ENCODE data around the gene CT45A1. TPM values are rescaled to one million over a fixed set of nuclear protein-coding genes. Genes with fewer than 3 reads are reported as not detected.
"Not testable (repeated sequence)": the region's sequence is repeated elsewhere in the genome, so short reads cannot be mapped to it uniquely, and the experiment has no call there.

The CT45A1 gene
- total RNA-seq, 1 donor from 2014 or later: not detected

DNA sequence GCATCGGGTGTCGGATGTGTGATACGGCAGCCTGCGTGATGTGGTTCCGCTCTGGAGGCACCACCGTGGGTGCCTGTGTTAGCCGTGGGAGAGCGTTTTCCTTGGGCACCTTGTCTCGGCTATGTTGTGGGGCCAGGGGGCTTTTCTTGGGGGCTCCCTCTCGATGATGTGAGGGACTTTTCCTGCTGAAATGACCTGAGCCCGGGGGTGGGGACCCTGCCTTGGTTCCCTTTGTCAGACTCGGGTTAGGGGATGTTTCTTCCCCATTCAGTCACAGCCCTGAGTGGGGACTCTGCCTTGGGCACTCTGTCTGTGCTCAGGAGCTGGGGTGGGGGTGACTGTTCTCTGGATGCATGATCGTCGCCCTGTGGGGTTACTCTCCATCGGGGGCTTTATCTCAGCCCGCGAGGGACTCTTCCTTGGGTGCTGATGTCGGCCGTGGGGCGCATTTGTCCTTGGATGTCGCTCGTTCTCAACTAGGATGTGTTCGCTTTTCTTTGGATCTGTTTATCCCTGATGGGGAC, 27.8 kb downstream of the CT45A1 start:
- Mint-ChIP-seq H3K4me1 (peaks cover 5% of the 10 kb centered on the region), H3K27ac (no peak overlapping the region), H3K9me3 (no peaks in the 10 kb centered on the region), H3K36me3 (ENCODE audit: low read depth) (no peaks in the 10 kb centered on the region), H3K4me3 (no peak overlapping the region), H3K27me3 (no peaks in the 10 kb centered on the region)
- ChIA-PET CTCF (no interaction called here), POLR2A (no interaction called here)
- no peak for ATAC-seq (ENCODE audit: low read depth)
- no peak for TF ChIP-seq CTCF (IDR thresholded peaks at IDR 0.05)
- no peak for DNase-seq
- intact Hi-C loops (cut with micrococcal nuclease): no loop called here

- H3K27me3 Mint-ChIP-seq; ATAC-seq (ENCODE audit: low read depth); H3K27ac Mint-ChIP-seq; H3K9me3 Mint-ChIP-seq; DNase-seq; H3K4me1 Mint-ChIP-seq; CTCF ChIA-PET; intact Hi-C loops (cut with micrococcal nuclease); POLR2A ChIA-PET; H3K4me3 Mint-ChIP-seq; H3K36me3 Mint-ChIP-seq (ENCODE audit: low read depth): not testable (repeated sequence)
Measured at GRCh38 chrX:135744739-135745138, 31.3 kb downstream of the CT45A1 start.

- intact Hi-C loops (cut with micrococcal nuclease); H3K27me3 Mint-ChIP-seq; ATAC-seq (ENCODE audit: low read depth); H3K4me3 Mint-ChIP-seq; H3K9me3 Mint-ChIP-seq; H3K4me1 Mint-ChIP-seq; H3K27ac Mint-ChIP-seq; DNase-seq; H3K36me3 Mint-ChIP-seq (ENCODE audit: low read depth); POLR2A ChIA-PET; CTCF ChIA-PET: not testable (repeated sequence)
Measured at GRCh38 chrX:135768091-135768490, 54.7 kb downstream of the CT45A1 start, which contains the start of gene CT45A3. Gene CT45A3, minus strand, starts transcription at chrX:135768191. Its CDS starts 3,747 bp downstream, at chrX:135764444.

Other genes with a start within 250 kb of the CT45A1 start
- 23.3 and 24.6 TPM in 2 replicates for gene INTS6L, start 193.0 kb upstream of the CT45A1 start, total RNA-seq
- gene CT45A3, start 54.6 kb downstream of the CT45A1 start, total RNA-seq: not detected in 2 replicates
- not detected in 2 replicates for gene CT45A5, start 71.9 kb downstream of the CT45A1 start, total RNA-seq
- not detected in 2 replicates for gene CT45A6, start 89.1 kb downstream of the CT45A1 start, total RNA-seq
- gene CT45A2, start 106.4 kb downstream of the CT45A1 start, total RNA-seq: not detected in 2 replicates
- not detected in 2 replicates for gene CT45A7, start 123.6 kb downstream of the CT45A1 start, total RNA-seq
- gene CT45A8, start 140.9 kb downstream of the CT45A1 start, total RNA-seq: not detected in 2 replicates
- not detected in 2 replicates for gene CT45A9, start 158.2 kb downstream of the CT45A1 start, total RNA-seq
- not detected in 2 replicates for gene CT45A10, start 179.8 kb downstream of the CT45A1 start, total RNA-seq
- not detected in 2 replicates for gene SAGE1, start 180.1 kb downstream of the CT45A1 start, total RNA-seq